SK-N-MC (cell line): Measurements from ENCODE around the gene RPL10.

Experiments used
- DNase-seq: peaks from one replicate; pipeline ENCODE4 v3.0.0-alpha.2; 2011; ENCODE audit warnings: low read depth, low spot score
- H3K27ac ChIP-seq: fragments of 200-600 bp; sonication (generic); 2 replicates; pipeline ENCODE4 v1.5.1; 2016; ENCODE audit warnings: mixed run types
- H3K36me3 ChIP-seq: fragments of 200-600 bp; sonication (generic); 2 replicates; pipeline ENCODE4 v1.6.1; 2017; ENCODE audit warnings: antibody characterized with exemption, low read length, mixed read lengths; ENCODE audit not compliant: insufficient read depth
- H3K4me3 ChIP-seq: fragments of 200-600 bp; sonication (generic); 2 replicates; pipeline ENCODE4 v1.5.1; 2016
- H3K9ac ChIP-seq: fragments of 200-600 bp; sonication (generic); 2 replicates; pipeline ENCODE4 v1.8.0; 2017; ENCODE audit warnings: mixed run types, mixed read lengths; ENCODE audit not compliant: insufficient read length
- H3K9me3 ChIP-seq: fragments of 200-600 bp; sonication (generic); 2 replicates; pipeline ENCODE4 v1.6.1; 2017; ENCODE audit warnings: low read depth, mild to moderate bottlenecking, antibody characterized with exemption, low read length, moderate library complexity, mixed read lengths
- EZH2 ChIP-seq: fragments of 200-600 bp; sonication (generic); IDR thresholded peaks from one replicate; pipeline ENCODE4 v1.6.1; 2017; ENCODE audit warnings: antibody characterized with exemption
- FOXP2 ChIP-seq: optimal IDR thresholded peaks from 2 replicates; pipeline ENCODE3; 2011; ENCODE audit warnings: mild to moderate bottlenecking, moderate library complexity; ENCODE audit not compliant: insufficient read depth; ENCODE audit errors: extremely low read length, control extremely low read depth
- POLR2AphosphoS5 ChIP-seq: IDR thresholded peaks from 2 replicates; pipeline ENCODE4 v1.6.1; 2012; ENCODE audit warnings: mild to moderate bottlenecking, low read depth, low read length, borderline replicate concordance

The RPL10 gene

DNA sequence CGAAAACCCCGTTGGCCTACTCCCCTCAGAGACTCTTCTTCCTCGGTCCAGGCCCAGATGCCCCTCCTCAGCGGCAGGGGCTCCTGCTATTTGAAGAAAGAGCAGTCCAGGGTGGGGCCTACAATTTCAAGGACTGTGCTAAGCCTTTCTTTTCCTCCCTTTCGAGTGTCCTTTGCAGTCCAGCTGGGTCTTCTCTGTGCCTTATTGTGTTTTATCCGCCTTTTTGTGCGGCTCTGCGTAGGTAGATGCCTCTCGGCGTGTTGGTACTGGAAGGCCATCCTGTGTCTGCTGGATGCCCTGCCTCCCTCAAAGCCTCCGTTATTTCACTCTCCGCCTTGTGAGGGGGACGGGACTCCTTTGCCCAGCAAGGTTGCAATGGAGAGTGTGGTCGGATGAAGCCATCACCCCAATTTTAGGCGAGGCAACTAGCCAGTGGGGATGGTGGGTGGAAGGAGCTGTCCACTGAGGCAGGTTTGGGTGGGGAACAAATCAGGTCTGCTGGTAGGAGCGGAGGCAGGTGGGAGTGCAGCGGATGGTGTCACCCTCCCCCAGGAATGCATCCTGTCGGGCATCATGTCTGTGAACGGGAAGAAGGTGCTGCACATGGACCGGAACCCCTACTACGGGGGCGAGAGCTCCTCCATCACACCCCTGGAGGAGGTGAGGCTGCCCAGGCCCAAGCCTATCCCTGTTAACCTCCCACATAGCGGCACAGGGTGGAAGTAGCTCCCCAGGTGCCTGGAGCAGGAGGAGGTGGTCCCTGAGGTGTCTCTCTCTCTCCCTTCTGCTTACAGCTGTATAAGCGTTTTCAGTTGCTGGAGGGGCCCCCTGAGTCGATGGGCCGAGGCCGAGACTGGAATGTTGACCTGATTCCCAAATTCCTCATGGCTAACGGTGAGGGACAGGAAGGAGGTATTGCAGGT lies 40.1 kb downstream of the RPL10 start:
- Histone ChIP-seq H3K9me3 (no peaks in the 10 kb centered on the region), H3K9ac (peak overlapping the region; percentile 46), H3K4me3 (peak overlapping the region; percentile 77), H3K27ac (no peak overlapping the region), H3K36me3 (peaks cover 4% of the 10 kb centered on the region; the same call in 1 of the 2 replicates)
- no peak for DNase-seq
- no peak for TF ChIP-seq EZH2
- no peak for TF ChIP-seq FOXP2
- no peak for TF ChIP-seq POLR2AphosphoS5

DNA sequence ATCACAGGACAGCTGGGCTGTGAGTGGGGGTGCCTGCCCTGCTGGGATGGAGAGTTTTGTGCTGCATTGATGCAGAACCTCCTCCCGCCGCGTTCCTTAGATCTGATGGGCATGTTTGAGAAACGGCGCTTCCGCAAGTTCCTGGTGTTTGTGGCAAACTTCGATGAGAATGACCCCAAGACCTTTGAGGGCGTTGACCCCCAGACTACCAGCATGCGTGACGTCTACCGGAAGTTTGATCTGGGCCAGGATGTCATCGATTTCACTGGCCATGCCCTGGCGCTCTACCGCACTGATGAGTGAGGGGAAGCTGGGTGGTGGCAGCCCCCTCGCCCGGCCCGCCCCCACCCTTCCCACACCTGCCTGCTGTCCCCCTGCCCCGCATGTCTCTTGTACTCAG lies 41.7 kb downstream of the RPL10 start:
- no peak for DNase-seq
- Histone ChIP-seq H3K4me3 (no peak overlapping the region), H3K9ac (no peak overlapping the region), H3K36me3 (peaks cover 4% of the 10 kb centered on the region; the same call in 1 of the 2 replicates), H3K9me3 (no peaks in the 10 kb centered on the region), H3K27ac (no peak overlapping the region)
- TF ChIP-seq EZH2 (no peak), FOXP2 (no peak), POLR2AphosphoS5 (no peak)

DNA sequence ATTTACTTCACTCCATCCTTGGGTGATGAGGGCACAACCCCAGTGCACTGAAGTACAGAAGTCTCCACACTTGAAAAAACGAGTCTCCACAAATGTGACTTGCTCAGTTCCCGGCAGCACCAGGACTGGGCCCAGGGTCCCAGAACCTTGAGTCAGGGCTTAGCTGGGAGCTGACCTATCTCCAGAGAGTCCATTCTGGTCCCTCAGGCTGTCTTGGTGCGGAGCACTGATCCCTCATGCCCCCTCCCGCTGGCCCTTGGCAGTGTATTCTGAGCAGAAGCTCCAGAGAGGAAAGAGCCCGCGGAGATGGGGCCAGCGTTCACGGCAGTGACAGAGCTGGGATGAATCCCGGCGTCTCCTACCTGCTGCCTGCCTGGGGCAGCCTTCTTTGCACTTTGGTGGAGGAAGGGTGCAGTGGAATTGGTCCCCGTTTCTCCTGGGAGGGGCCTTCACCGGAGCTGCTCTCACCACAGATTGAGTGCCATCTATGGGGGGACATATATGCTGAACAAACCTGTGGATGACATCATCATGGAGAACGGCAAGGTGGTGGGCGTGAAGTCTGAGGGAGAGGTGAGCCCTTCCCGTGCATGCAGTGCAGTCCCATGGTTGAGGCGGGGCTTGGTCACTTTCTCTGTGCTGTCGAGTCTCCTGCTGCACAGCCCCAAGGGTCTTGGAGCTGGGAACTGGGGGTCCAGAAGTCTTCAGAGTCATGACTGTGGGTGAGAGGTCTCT lies 42.6 kb downstream of the RPL10 start:
- H3K9me3 ChIP-seq: no peaks in the 10 kb centered on the region
- no peak overlapping the region for H3K4me3 ChIP-seq
- H3K9ac ChIP-seq: no peak overlapping the region
- no peak for DNase-seq
- no peak overlapping the region for H3K27ac ChIP-seq
- H3K36me3 ChIP-seq: peaks cover 4% of the 10 kb centered on the region; the same call in 1 of the 2 replicates
- TF ChIP-seq FOXP2 (no peak), POLR2AphosphoS5 (no peak), EZH2 (no peak)

- peaks cover 4% of the 10 kb centered on the region; the same call in 1 of the 2 replicates for H3K36me3 ChIP-seq
- TF ChIP-seq FOXP2 (no peak), POLR2AphosphoS5 (no peak), EZH2 (no peak)
- no peak overlapping the region for H3K4me3 ChIP-seq
- H3K27ac ChIP-seq: no peak overlapping the region
- no peak for DNase-seq
- H3K9me3 ChIP-seq: no peaks in the 10 kb centered on the region
- no peak overlapping the region for H3K9ac ChIP-seq
Observed at GRCh38 chrX:154441564-154441963, 43.4 kb downstream of the RPL10 start.

DNA sequence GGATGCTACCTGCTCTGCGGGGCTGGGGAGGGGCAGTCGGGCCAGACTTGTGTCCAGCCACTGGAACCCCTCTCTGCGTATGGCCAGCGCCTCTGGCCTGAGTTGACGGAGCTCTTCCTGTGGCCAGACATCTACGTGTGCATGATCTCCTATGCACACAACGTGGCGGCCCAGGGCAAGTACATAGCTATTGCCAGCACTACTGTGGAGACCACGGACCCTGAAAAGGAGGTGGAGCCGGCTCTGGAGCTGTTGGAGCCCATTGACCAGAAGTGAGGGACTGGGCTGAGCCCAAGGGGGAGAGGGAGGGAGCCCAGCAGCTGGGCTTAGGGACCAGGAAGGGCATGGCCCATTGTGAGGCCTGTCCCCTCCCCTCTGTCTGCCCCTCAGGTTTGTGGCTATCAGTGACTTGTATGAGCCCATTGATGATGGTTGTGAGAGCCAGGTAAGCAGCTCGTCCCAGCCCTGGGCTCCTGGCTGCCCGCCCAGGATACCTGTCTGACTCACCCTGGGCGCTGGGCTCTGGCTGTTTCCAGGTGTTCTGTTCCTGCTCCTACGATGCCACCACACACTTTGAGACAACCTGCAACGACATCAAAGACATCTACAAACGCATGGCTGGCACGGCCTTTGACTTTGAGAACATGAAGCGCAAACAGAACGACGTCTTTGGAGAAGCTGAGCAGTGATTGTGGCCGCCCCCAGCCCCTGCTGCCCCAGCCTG lies 44.0 kb downstream of the RPL10 start:
- Histone ChIP-seq H3K36me3 (peaks cover 4% of the 10 kb centered on the region; the same call in 1 of the 2 replicates), H3K4me3 (no peak overlapping the region), H3K27ac (no peak overlapping the region), H3K9ac (no peak overlapping the region), H3K9me3 (no peaks in the 10 kb centered on the region)
- no peak for TF ChIP-seq FOXP2
- TF ChIP-seq EZH2: no peak
- TF ChIP-seq POLR2AphosphoS5: no peak
- no peak for DNase-seq

DNA sequence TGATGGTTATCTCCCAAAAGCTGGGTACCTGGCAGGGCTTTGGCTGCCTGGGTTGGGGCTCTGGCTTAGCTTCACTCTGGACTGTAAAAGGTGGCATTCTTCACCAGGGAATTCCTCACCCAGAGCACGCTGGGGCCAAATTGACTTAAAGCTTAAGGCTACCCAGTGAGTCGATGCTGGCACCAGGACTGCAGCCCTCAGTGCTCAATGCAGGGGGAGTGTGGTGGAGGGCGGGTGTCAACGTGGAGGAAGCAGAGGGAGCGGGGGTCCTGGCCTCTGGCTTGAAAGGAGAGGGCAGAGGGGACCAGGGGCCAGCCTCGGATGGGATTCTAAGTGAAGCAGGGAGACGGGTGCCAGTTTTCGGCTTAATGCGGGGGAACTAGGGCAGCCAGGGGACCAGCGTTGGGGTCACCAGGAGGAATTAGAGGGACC lies 45.3 kb downstream of the RPL10 start:
- Histone ChIP-seq H3K9ac (no peak overlapping the region), H3K4me3 (peak overlapping the region; percentile 64), H3K36me3 (peaks cover 4% of the 10 kb centered on the region; the same call in 1 of the 2 replicates), H3K27ac (peak overlapping the region; percentile 50; the same call in 1 of the 2 replicates), H3K9me3 (no peaks in the 10 kb centered on the region)
- no peak for DNase-seq
- TF ChIP-seq FOXP2: no peak
- no peak for TF ChIP-seq EZH2
- TF ChIP-seq POLR2AphosphoS5: no peak

DNA sequence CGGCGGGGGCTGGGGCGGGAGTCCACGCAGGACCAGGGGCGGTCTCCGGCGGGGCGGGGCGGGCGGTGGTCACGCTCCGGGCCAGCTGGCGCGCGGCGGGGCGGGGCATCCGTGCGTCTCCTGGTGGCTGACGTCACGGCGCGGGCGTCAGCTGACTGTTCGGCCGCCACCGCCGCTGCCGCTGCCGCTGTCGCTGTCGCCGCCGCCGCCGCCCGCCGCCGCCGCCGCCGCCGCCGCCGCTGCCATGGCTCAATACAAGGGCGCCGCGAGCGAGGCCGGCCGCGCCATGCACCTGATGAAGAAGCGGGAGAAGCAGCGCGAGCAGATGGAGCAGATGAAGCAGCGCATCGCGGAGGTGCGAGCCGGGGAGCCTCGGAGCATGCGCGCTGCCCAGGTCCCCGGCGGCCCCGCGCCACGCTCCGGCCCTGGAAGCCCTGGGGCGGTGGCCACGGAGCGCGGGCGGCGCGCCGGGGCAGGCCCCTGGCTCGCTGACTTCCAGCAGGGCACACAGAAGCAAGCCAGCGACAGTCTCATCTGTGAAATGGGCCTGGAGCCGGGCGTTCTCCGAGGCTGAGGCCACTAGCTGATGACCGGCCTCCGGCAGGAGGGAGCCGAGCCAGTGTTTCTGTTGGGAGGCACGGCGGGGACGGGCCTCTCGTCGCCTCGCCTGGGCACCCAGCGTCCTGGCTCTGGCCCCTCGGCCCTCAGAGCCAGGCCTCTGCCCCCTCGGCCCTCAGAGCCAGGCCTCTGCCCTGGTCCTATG lies 46.0 kb downstream of the RPL10 start, which contains the start of gene FAM50A:
TSS of gene FAM50A (plus strand) at position 150 of the 763 bp plus-strand sequence. CDS start at position 245, 95 bp downstream.
- Histone ChIP-seq H3K36me3 (peaks cover 4% of the 10 kb centered on the region; the same call in 1 of the 2 replicates), H3K4me3 (peak within 1 kb of the TSS; percentile 78), H3K9ac (peak within 1 kb of the TSS; percentile 81), H3K9me3 (no peaks in the 10 kb centered on the region), H3K27ac (peak within 1 kb of the TSS; percentile 50; the same call in 1 of the 2 replicates)
- TF ChIP-seq EZH2 (no peak), FOXP2 (no peak)
- no peak for DNase-seq
